GM12878 (cell line): ENCODE measurements around the gene PHACTR3.

Experiments used
- BHLHE40 ChIP-seq, 2 experiments: fragments of 450-650 bp in 1 of 2; IDR thresholded peaks; 2 replicates each; pipeline ENCODE4 v1.6.1; 2011 to 2017; ENCODE audit warnings: low read depth in 2 of 2, borderline replicate concordance in 1 of 2, improper control_type of control experiment in 1 of 2, low read length in 1 of 2, mild to moderate bottlenecking in 1 of 2
- CBX3 ChIP-seq: fragments of 200-600 bp; sonication (generic); IDR thresholded peaks from 2 replicates; pipeline ENCODE4 v1.6.1; 2016; ENCODE audit warnings: low read depth, borderline replicate concordance
- CEBPZ ChIP-seq: fragments of 150-350 bp; IDR thresholded peaks from 2 replicates; pipeline ENCODE4 v1.6.1; 2016; ENCODE audit warnings: low read depth, low read length
- CTCF ChIP-seq, 3 experiments: IDR thresholded peaks in 2 of 3; conservative IDR thresholded peaks in 1 of 3; 2 replicates each; pipeline ENCODE4 v1.5.1; 2011; ENCODE audit warnings: low read depth in 3 of 3, low read length in 3 of 3, mild to moderate bottlenecking in 3 of 3, control low read depth in 2 of 3, moderate library complexity in 2 of 3, inconsistent platforms in 1 of 3, mixed read lengths in 1 of 3; ENCODE audit not compliant: control insufficient read depth in 2 of 3, insufficient read depth in 1 of 3; ENCODE audit errors: extremely low read depth in 1 of 3
- FOS ChIP-seq: IDR thresholded peaks from 3 replicates; pipeline ENCODE4 v1.6.1; 2011; ENCODE audit warnings: borderline replicate concordance; ENCODE audit not compliant: insufficient read length; ENCODE audit errors: extremely low read depth
- FOXM1 ChIP-seq: IDR thresholded peaks from 2 replicates; pipeline ENCODE4 v1.6.1; 2012; ENCODE audit warnings: low read depth, mild to moderate bottlenecking, inconsistent platforms, low read length, moderate library complexity
- HDAC6 ChIP-seq: fragments of 200-600 bp; sonication (generic); IDR thresholded peaks from one replicate; pipeline ENCODE4 v1.8.0; 2017; ENCODE audit warnings: antibody characterized with exemption; ENCODE audit not compliant: unreplicated experiment
- JUND ChIP-seq: IDR thresholded peaks from 2 replicates; pipeline ENCODE4 v1.6.1; 2012; ENCODE audit warnings: low read depth, mild to moderate bottlenecking, low read length, improper control_type of control experiment, moderate library complexity
- NRF1 ChIP-seq: conservative IDR thresholded peaks from 2 replicates; pipeline ENCODE4 v1.6.1; 2011; ENCODE audit warnings: mild to moderate bottlenecking, low read depth, low read length, improper control_type of control experiment
- SP1 ChIP-seq: IDR thresholded peaks from one replicate; pipeline ENCODE4 v1.6.1; 2011; ENCODE audit warnings: low read depth, low read length
- SPI1 ChIP-seq: IDR thresholded peaks from 2 replicates; pipeline ENCODE4 v1.6.1; 2011; ENCODE audit warnings: low read depth, mild to moderate bottlenecking, low read length, moderate library complexity, borderline replicate concordance; ENCODE audit not compliant: insufficient read depth
- SREBF2 ChIP-seq: IDR thresholded peaks from 2 replicates; pipeline ENCODE4 v1.6.1; 2012; ENCODE audit warnings: mild to moderate bottlenecking, low read length
- TAF1 ChIP-seq: IDR thresholded peaks from 2 replicates; pipeline ENCODE4 v1.6.1; 2011; ENCODE audit warnings: mild to moderate bottlenecking, low read depth, low read length, borderline replicate concordance
- USF1 ChIP-seq: IDR thresholded peaks from 2 replicates; pipeline ENCODE4 v1.6.1; 2011; ENCODE audit warnings: borderline replicate concordance, low read depth, mild to moderate bottlenecking, moderate library complexity, mixed read lengths, low read length; ENCODE audit not compliant: insufficient read depth; ENCODE audit errors: extremely low read length

GRCh38 chr20:59576216-59576953 lies 28.0 kb upstream of the PHACTR3 start:
- TF ChIP-seq FOXM1 (no peak), NRF1 (no peak), JUND (no peak), FOS (no peak), CTCF (IDR thresholded peaks at IDR 0.05 in 2 of 3, conservative IDR thresholded peaks at IDR 0.05 in 1 of 3; ENCODE audit: control insufficient read depth in 2 of 3, extremely low read depth in 1 of 3, insufficient read depth in 1 of 3, low read depth in 3 of 3, low read length in 3 of 3) (no peak), USF1 (no peak), CEBPZ (no peak), HDAC6 (no peak), BHLHE40 (IDR thresholded peaks at IDR 0.05; ENCODE audit: borderline replicate concordance in 1 of 2, low read depth in 2 of 2, low read length in 1 of 2) (no peak), CBX3 (no peak), SREBF2 (no peak), TAF1 (no peak), SP1 (no peak), SPI1 (no peak)
